CD4-positive, alpha-beta T cell (primary cell): ENCODE data around the gene LRP11. TPM values are rescaled to one million over a fixed set of nuclear protein-coding genes. Genes with fewer than 3 reads are reported as not detected.

Experiments used
- ATAC-seq: fragments of 200-7000 bp; cut with Tn5 transposase; one replicate; pipeline ENCODE4 v1.10.0; 2022; ENCODE audit warnings: mild to moderate bottlenecking; ENCODE audit not compliant: poor library complexity
- CTCF ChIA-PET: fragments of 350-600 bp; sonication (Branson Sonifier 250); formaldehyde crosslinking; loops from one replicate; lab custom pipeline; 2021; ENCODE audit warnings: antibody characterized with exemption, inconsistent platforms; lab: Charles Lee
- POLR2A ChIA-PET: fragments of 350-600 bp; sonication (Branson Sonifier 250); formaldehyde crosslinking; loops from one replicate; lab custom pipeline; 2021; ENCODE audit warnings: antibody characterized with exemption, inconsistent platforms; lab: Charles Lee
- DNase-seq, 14 experiments: peaks; one replicate each; pipeline ENCODE4 v3.0.0-alpha.2; 2013 to 2020; ENCODE audit warnings: mixed read lengths in 2 of 14
- H3K27ac ChIP-seq, 2 donors: one replicate each; pipeline versions ENCODE4 v1.5.1 to v1.7.0; 2013; ENCODE audit warnings: low read length in 2 of 2, low read depth in 1 of 2, mild to moderate bottlenecking in 1 of 2
- H3K27me3 ChIP-seq, 2 experiments: 1 replicate in 1 of 2; 2 replicates in 1 of 2; pipeline versions ENCODE4 v1.6.1 to v1.7.0; 2013; ENCODE audit warnings: low read length in 2 of 2, control low read depth in 1 of 2, mild to moderate bottlenecking in 1 of 2, moderate library complexity in 1 of 2; ENCODE audit not compliant: insufficient read depth in 2 of 2, control insufficient read depth in 1 of 2
- H3K36me3 ChIP-seq: one replicate; pipeline ENCODE4 v1.6.1; 2013; ENCODE audit warnings: low read length, control low read depth; ENCODE audit not compliant: insufficient read depth
- H3K4me1 ChIP-seq: one replicate; pipeline ENCODE4 v1.6.1; 2013; ENCODE audit warnings: low read length, control low read depth; ENCODE audit not compliant: insufficient read depth
- H3K4me3 ChIP-seq: one replicate; pipeline ENCODE4 v1.5.1; 2013; ENCODE audit warnings: mild to moderate bottlenecking, low read length, moderate library complexity
- H3K9me3 ChIP-seq, 2 experiments: 1 replicate in 1 of 2; 2 replicates in 1 of 2; pipeline versions ENCODE4 v1.6.1 to v1.7.0; 2013; ENCODE audit warnings: low read length in 2 of 2, mild to moderate bottlenecking in 2 of 2, control low read depth in 1 of 2, moderate library complexity in 1 of 2; ENCODE audit not compliant: control insufficient read depth in 1 of 2, insufficient read depth in 1 of 2
- H3K27ac Mint-ChIP-seq: one replicate; pipeline ENCODE4 v1.8.0; 2020; ENCODE audit warnings: mixed read lengths
- H3K27me3 Mint-ChIP-seq: one replicate; pipeline ENCODE4 v1.8.0; 2021; ENCODE audit warnings: mixed read lengths
- H3K36me3 Mint-ChIP-seq: one replicate; pipeline ENCODE4 v1.8.0; 2021; ENCODE audit warnings: low read depth, mixed read lengths
- H3K4me1 Mint-ChIP-seq: one replicate; pipeline ENCODE4 v1.8.0; 2021; ENCODE audit warnings: low read depth, mixed read lengths
- H3K4me3 Mint-ChIP-seq: one replicate; pipeline ENCODE4 v1.8.0; 2020; ENCODE audit warnings: mild to moderate bottlenecking, mixed read lengths
- H3K9me3 Mint-ChIP-seq: one replicate; pipeline ENCODE4 v1.8.0; 2020; ENCODE audit warnings: mixed read lengths
- intact Hi-C, 2 experiments: fragments of 100-400 bp; cut with DNase I in 1 of 2; cut with micrococcal nuclease in 1 of 2; formaldehyde crosslinking; loops; one replicate each; pipeline versions ENCODE4 v1.15.1 to v1.9.0; 2023 to 2025; cut with DNase I, micrococcal nuclease
- total RNA-seq, 174 experiments: library from RNA in 2 of 174; stranded (reverse) in 2 of 174; gene quantifications; one replicate each; pipeline ENCODE4 v1.2.3 and lab custom pipeline; 2021 to 2026
- TF ChIP-seq, protein P1 (sequence below): fragments of 200-600 bp; IDR thresholded peaks from one replicate; pipeline ENCODE4 v1.8.0; 2022; ENCODE audit warnings: antibody characterized with exemption, mild to moderate bottlenecking

Gene LRP11
- total RNA-seq, 2 experiments from 2014 or later, result 0.75 to 0.99 TPM

DNA sequence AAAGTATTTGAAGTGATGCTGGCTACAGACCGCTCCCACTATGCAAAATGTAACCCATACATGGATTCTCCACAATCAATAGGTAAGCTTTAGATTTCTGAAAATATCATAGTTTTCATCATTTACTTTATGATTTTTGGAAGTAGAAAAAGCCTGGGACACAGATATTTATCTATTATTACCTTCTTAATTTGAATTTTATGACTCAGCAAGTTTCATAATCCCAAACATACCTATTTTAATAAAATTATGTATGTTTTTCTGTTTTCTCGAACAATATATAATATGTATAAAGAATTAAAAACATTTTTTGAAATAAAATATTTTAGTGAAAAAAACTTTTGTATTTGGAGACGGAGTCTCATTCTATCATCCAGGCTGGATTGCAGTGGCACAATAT, 93.0 kb downstream of the LRP11 start:
- intact Hi-C loops, result no loop called here
- H3K9me3 ChIP-seq, result peaks cover 0 to 3% of the 10 kb centered on the region in 2 experiments

DNA sequence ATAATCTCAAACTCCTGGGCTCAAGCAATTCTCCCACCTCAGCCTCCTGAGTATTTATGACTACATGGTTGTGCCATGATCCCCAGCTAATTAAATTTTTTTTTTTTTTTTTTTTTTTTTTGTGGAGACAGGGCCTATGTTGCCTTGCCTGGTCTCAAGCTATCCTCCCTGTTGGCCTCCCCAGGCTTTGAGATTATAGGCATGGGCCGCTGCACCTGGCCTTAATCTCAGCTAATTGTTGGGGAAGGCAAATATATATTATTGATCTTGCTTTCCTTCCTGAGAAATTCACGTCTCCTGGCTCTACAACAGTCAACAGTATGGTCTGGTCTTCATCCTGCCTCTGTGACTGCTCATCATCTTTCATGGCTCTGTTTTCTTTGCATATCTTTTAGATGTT, 94.5 kb downstream of the LRP11 start:
- DNase-seq (no peak), ATAC-seq (no peak)
- Histone ChIP-seq H3K9me3 (peaks cover 4 to 7% of the 10 kb centered on the region in 2 experiments), H3K27ac (no peak overlapping the region), H3K36me3 (peaks cover 41% of the 10 kb centered on the region), H3K27me3 (no peaks in the 10 kb centered on the region), H3K4me1 (no peaks in the 10 kb centered on the region), H3K4me3 (no peak overlapping the region)
- Mint-ChIP-seq H3K4me1 (peaks cover 9% of the 10 kb centered on the region), H3K9me3 (peaks cover 6% of the 10 kb centered on the region), H3K27me3 (no peaks in the 10 kb centered on the region), H3K27ac (no peak overlapping the region), H3K36me3 (peaks cover 56% of the 10 kb centered on the region), H3K4me3 (no peak overlapping the region)
- intact Hi-C loops, result no loop called here
- ChIA-PET CTCF (no interaction called here), POLR2A (no interaction called here)
- TF ChIP-seq, protein P1, sequence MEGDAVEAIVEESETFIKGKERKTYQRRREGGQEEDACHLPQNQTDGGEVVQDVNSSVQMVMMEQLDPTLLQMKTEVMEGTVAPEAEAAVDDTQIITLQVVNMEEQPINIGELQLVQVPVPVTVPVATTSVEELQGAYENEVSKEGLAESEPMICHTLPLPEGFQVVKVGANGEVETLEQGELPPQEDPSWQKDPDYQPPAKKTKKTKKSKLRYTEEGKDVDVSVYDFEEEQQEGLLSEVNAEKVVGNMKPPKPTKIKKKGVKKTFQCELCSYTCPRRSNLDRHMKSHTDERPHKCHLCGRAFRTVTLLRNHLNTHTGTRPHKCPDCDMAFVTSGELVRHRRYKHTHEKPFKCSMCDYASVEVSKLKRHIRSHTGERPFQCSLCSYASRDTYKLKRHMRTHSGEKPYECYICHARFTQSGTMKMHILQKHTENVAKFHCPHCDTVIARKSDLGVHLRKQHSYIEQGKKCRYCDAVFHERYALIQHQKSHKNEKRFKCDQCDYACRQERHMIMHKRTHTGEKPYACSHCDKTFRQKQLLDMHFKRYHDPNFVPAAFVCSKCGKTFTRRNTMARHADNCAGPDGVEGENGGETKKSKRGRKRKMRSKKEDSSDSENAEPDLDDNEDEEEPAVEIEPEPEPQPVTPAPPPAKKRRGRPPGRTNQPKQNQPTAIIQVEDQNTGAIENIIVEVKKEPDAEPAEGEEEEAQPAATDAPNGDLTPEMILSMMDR, result no peak

More for the DNA sequence above, 93.0 kb downstream of the LRP11 start:
- peaks cover 47% of the 10 kb centered on the region for H3K36me3 ChIP-seq
- CTCF ChIA-PET, result no interaction called here
- no peaks in the 10 kb centered on the region for H3K4me1 ChIP-seq
- H3K4me3 Mint-ChIP-seq, result no peak overlapping the region
- ATAC-seq, result no peak
- no peak overlapping the region for H3K27ac Mint-ChIP-seq
- H3K9me3 Mint-ChIP-seq, result peaks cover 3% of the 10 kb centered on the region
- H3K27me3 Mint-ChIP-seq, result no peaks in the 10 kb centered on the region
- no peaks in the 10 kb centered on the region for H3K27me3 ChIP-seq
- peaks cover 56% of the 10 kb centered on the region for H3K36me3 Mint-ChIP-seq
- H3K27ac ChIP-seq, result no peak overlapping the region
- no peak overlapping the region for H3K4me3 ChIP-seq
- TF ChIP-seq, protein P1, result no peak
- peaks cover 9% of the 10 kb centered on the region for H3K4me1 Mint-ChIP-seq
- DNase-seq, result no peak
- POLR2A ChIA-PET, result no interaction called here

Other genes starting within 250 kb of the LRP11 start
- 10 to 100 TPM; 17.0 to 18.1 TPM for gene KATNA1, start 215.6 kb downstream of the LRP11 start, total RNA-seq
- 10 to 100 TPM; 36.1 to 39.6 TPM for gene LATS1, start 146.3 kb downstream of the LRP11 start, total RNA-seq
- gene NUP43, start 117.8 kb downstream of the LRP11 start, total RNA-seq, result 10 to 100 TPM; 14.2 to 14.5 TPM
- gene PCMT1, start 114.6 kb downstream of the LRP11 start, total RNA-seq, result 10 to 100 TPM; 14.4 to 15.7 TPM
- not detected for gene RAET1E, start 33.8 kb upstream of the LRP11 start, total RNA-seq
- not detected for gene RAET1G, start 58.8 kb upstream of the LRP11 start, total RNA-seq
- gene ULBP2, start 77.7 kb upstream of the LRP11 start, total RNA-seq, result 1 to 10 TPM; 1.8 to 1.9 TPM
- gene ULBP1, start 99.6 kb upstream of the LRP11 start, total RNA-seq, result under 1 TPM; 0.08 to 0.14 TPM
- not detected for gene RAET1L, start 161.2 kb upstream of the LRP11 start, total RNA-seq
- under 1 TPM in 1 of 2 experiments, not detected in 1; 0.44 TPM for gene ULBP3, start 204.8 kb upstream of the LRP11 start, total RNA-seq